Heart right ventricle (tissue), 16 donors: ENCODE results near the gene IL11. TPM values are rescaled to one million over a fixed set of nuclear protein-coding genes. Genes with fewer than 3 reads are reported as not detected.
A peak's percentile ranks its signal among the peaks of the same experiment; 100 is the strongest.

Experiments
- ATAC-seq, 8 donors: fragments of 200-7000 bp; cut with Tn5 transposase; one replicate each; pipeline ENCODE4 v1.9.1; 2020; ENCODE audit warnings: mild to moderate bottlenecking in 8 of 8, moderate library complexity in 8 of 8, moderate number of reproducible peaks in 1 of 8
- DNase-seq, 2 donors: peaks; one replicate each; pipeline ENCODE4 v3.0.0-alpha.2; 2020
- H3K27ac ChIP-seq, 10 donors: fragments of 200-600 bp; sonication (generic) in 2 of 10; one replicate each; pipeline versions ENCODE4 v1.5.0 to v1.8.0; 2020 to 2022; ENCODE audit warnings: mild to moderate bottlenecking in 3 of 10
- H3K27me3 ChIP-seq, 7 donors: fragments of 200-600 bp; one replicate each; pipeline ENCODE4 v1.8.0; 2021 to 2022; ENCODE audit warnings: mild to moderate bottlenecking in 2 of 7
- H3K36me3 ChIP-seq, 9 donors: fragments of 200-600 bp; sonication (generic) in 1 of 9; one replicate each; pipeline versions ENCODE4 v1.5.0 to v1.8.0; 2020 to 2022; ENCODE audit warnings: mild to moderate bottlenecking in 2 of 9
- H3K4me1 ChIP-seq, 9 donors: fragments of 200-600 bp; sonication (generic) in 1 of 9; one replicate each; pipeline versions ENCODE4 v1.5.0 to v1.8.0; 2020 to 2022; ENCODE audit warnings: mild to moderate bottlenecking in 4 of 9
- H3K4me3 ChIP-seq, 10 donors: fragments of 200-600 bp; sonication (generic) in 2 of 10; one replicate each; pipeline versions ENCODE4 v1.5.0 to v1.8.0; 2020 to 2022; ENCODE audit warnings: mild to moderate bottlenecking in 7 of 10, moderate library complexity in 2 of 10
- H3K9me3 ChIP-seq, 11 donors: fragments of 200-600 bp in 10 of 11; sonication (generic) in 2 of 11; one replicate each; pipeline versions ENCODE4 v1.5.0 to v1.8.0; 2013 to 2022; ENCODE audit warnings: mild to moderate bottlenecking in 2 of 11, control low read depth in 1 of 11, moderate library complexity in 1 of 11
- WGBS, 2 donors: extraction: QIAGEN DNeasy Blood & Tissue Kit; methylation state at CpG; one replicate each; pipeline ENCODE4 v1.1.7; 2013; ENCODE audit warnings: inconsistent platforms in 1 of 2; 5-methylcytosine and 5-hydroxymethylcytosine counted together
- intact Hi-C, 10 donors: fragments of 100-400 bp; cut with DNase I; formaldehyde crosslinking; loops; one replicate each; pipeline versions ENCODE4 v1.11.1 to v1.14.2; 2022
- polyA plus RNA-seq, 2 donors: library from polyadenylated mRNA; stranded (reverse); fragments of 200-250 nt; gene quantifications; one replicate each; pipeline ENCODE4 v1.2.3, GENCODE V29; 2013
- total RNA-seq, 10 donors: library from RNA; stranded (reverse); fragmentation: NEBNext Ultra II Directional in 3 of 10; extraction: Animal tissue kit (Norgen Biotek cat#: 25700) in 3 of 10; gene quantifications; one replicate each; pipeline versions ENCODE4 v1.2.1 to v1.2.4, GENCODE V29; 2021 to 2023
- TF ChIP-seq, protein P1 (sequence below), 9 donors: fragments of 200-600 bp; sonication (generic) in 2 of 9; IDR thresholded peaks; one replicate each; pipeline versions ENCODE4 v1.5.0 to v1.8.0; 2021 to 2022; ENCODE audit warnings: antibody characterized with exemption in 9 of 9, mild to moderate bottlenecking in 5 of 9, moderate library complexity in 1 of 9
- donor health status: Arrhythmogenic right ventricular cardiomyopathy.
- donor health status: ischemic (EF 13 %, LVEDD 7.1; RV severe dilation, severe dysfunction).
- donor health status: healthy with polysubstance abuse.
- donor health status: DM: no; HTN: yes; CAD: no.
- donor health status: DM: no; HTN: no; CAD: no.
- donor health status: ischemic (EF 25% LVEDD 6.9; RV normal size, moderate dysfunction).
- donor health status: ischemic (EF 25% LVEDD 5.7; RV mildly dilated, moderate dysfunction).
- donor health status: healthy.
- donor health status: DM: yes; HTN: yes; CAD: no.
- donor health status: Ischemic cardiomyopathy.
- donor health status: ischemic (EF 35%, LVEDD 5.7; RV mildly dilated, moderate dysfunction).
- donor health status: nonischemic (EF 11% LVEDD 7.7; RV severe dilation, severe dysfunction).
- donor health status: DM: yes; HTN: yes; CAD: no.
- donor health status: PGD.
- donor health status: ischemic (EF 29% LVEDD 5.4; RV normal size, mild dysfunction).
- donor health status: nonischemic (EF 23%, LVEDD 6.1; RV moderate dilation, normal function).

IL11 gene
- total and polyA plus RNA-seq, 12 donors = 0.30 to 0.37 TPM; not detected in 10

DNA sequence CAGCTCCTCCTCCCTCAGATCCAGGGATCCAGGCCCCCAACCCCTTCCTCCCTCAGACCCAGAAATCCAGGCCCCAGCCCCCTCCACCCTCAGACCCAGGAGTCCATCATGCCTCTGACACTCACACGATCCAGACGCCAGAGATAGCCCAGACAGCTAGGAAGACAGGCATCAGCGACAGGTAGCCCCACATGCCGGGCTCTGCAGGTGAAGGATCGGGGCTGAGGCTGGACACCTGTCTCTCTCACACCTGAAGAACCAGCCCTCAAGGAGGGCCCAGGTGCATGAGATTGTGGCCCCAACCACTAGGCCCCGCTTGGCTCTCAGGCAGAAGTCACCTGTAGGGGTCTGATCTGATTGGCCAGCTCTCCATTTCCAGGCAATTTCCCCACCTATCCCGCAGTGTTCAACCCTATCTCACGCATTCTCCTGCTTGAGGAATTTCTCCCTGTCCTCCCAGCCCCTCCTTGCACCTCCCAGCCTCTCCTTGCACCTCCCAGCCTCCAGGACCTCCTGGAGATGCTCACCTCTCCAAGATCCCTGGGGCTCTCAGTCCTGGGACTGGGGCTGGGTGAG, 49.3 kb downstream of the IL11 start:
- no peak overlapping the region for H3K27ac ChIP-seq
- ATAC-seq = no peak
- peaks cover 0 to 22% (median 0%) of the 10 kb centered on the region in 9 donors for H3K36me3 ChIP-seq
- H3K4me1 ChIP-seq = peaks cover 0 to 9% (median 0%) of the 10 kb centered on the region in 9 donors
- TF ChIP-seq, protein P1, sequence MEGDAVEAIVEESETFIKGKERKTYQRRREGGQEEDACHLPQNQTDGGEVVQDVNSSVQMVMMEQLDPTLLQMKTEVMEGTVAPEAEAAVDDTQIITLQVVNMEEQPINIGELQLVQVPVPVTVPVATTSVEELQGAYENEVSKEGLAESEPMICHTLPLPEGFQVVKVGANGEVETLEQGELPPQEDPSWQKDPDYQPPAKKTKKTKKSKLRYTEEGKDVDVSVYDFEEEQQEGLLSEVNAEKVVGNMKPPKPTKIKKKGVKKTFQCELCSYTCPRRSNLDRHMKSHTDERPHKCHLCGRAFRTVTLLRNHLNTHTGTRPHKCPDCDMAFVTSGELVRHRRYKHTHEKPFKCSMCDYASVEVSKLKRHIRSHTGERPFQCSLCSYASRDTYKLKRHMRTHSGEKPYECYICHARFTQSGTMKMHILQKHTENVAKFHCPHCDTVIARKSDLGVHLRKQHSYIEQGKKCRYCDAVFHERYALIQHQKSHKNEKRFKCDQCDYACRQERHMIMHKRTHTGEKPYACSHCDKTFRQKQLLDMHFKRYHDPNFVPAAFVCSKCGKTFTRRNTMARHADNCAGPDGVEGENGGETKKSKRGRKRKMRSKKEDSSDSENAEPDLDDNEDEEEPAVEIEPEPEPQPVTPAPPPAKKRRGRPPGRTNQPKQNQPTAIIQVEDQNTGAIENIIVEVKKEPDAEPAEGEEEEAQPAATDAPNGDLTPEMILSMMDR (IDR thresholded peaks at IDR 0.05) = no peak
- 75 to 86% methylated on average over 8 of the region's 8 CpGs for WGBS, 2 donors
- DNase-seq = no peak
- no peak overlapping the region for H3K4me3 ChIP-seq
- H3K9me3 ChIP-seq = no peaks in the 10 kb centered on the region
- peaks cover 0 to 18% (median 0%) of the 10 kb centered on the region in 7 donors for H3K27me3 ChIP-seq
- intact Hi-C loops = loop anchor here in 1 of 10 donors (5.0 kb wide), 1 partner anchor 41 kb away; the partner anchor contains the start of gene GARIN5B

DNA sequence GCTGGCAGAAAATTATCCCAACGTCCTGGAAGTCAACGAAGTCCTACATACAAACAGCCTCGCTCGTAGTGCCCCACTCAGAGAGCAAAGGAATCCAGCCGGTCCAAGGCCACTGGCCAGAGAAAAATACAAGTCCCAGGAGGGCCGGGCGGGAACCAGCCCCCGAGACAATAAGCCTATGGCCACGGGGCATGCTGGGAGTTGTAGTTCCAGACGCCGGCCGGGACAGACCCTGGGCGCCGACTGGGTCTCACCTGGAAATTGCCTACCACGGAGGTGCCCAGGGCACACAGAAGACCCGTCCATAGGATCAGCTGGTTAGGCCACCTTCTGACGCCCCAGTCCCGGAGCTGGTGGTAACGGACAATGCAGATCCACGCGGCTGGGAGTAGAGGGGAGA, 50.5 kb downstream of the IL11 start:
- peaks cover 0 to 9% (median 0%) of the 10 kb centered on the region in 9 donors for H3K4me1 ChIP-seq
- no peak overlapping the region for H3K4me3 ChIP-seq
- no peaks in the 10 kb centered on the region for H3K9me3 ChIP-seq
- no peak overlapping the region for H3K27ac ChIP-seq
- TF ChIP-seq, protein P1 (IDR thresholded peaks at IDR 0.05) = no peak
- ATAC-seq (peak; percentile 38 to 89 (median 72)), DNase-seq (peak; percentile 44 to 55)
- intact Hi-C loops = loop anchor here in 1 of 10 donors (5.0 kb wide), 1 partner anchor 43 kb away; the partner anchor contains the start of gene GARIN5B
- 9 to 16% methylated on average over 21 of the region's 21 CpGs for WGBS, 2 donors
- H3K36me3 ChIP-seq = peaks cover 0 to 27% (median 0%) of the 10 kb centered on the region in 9 donors
- H3K27me3 ChIP-seq = peaks cover 0 to 14% (median 0%) of the 10 kb centered on the region in 7 donors

DNA sequence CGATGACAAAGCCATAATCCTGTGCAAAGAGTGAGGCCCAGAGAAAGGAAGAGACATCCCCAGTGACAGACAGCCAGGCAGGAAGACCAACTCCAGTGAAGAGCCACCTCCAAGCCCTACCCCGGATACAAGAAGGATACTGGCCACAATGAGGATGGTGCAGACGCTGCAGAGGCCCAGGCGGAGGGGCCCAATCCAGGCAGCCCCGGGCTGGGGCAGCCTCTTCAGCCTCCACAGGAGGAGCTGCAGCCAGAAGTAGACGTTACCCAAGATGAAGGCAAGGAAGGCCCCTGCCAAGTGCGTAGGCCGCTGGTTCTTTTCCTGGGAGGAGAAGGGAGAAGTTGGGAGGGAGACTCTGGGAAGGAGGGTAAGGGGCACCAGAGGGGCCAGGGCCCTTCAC, 53.6 kb downstream of the IL11 start:
- Histone ChIP-seq H3K4me3 (no peak overlapping the region), H3K4me1 (peaks cover 0 to 3% (median 0%) of the 10 kb centered on the region in 9 donors), H3K27ac (no peak overlapping the region), H3K9me3 (no peaks in the 10 kb centered on the region), H3K27me3 (peaks cover 0 to 13% (median 0%) of the 10 kb centered on the region in 7 donors), H3K36me3 (peaks cover 0 to 31% (median 0%) of the 10 kb centered on the region in 9 donors)
- DNase-seq = no peak
- ATAC-seq = no peak
- intact Hi-C loops = no loop called here
- TF ChIP-seq, protein P1 (IDR thresholded peaks at IDR 0.05) = no peak
- WGBS, 2 donors = 81 to 82% methylated on average over 8 of the region's 8 CpGs

DNA sequence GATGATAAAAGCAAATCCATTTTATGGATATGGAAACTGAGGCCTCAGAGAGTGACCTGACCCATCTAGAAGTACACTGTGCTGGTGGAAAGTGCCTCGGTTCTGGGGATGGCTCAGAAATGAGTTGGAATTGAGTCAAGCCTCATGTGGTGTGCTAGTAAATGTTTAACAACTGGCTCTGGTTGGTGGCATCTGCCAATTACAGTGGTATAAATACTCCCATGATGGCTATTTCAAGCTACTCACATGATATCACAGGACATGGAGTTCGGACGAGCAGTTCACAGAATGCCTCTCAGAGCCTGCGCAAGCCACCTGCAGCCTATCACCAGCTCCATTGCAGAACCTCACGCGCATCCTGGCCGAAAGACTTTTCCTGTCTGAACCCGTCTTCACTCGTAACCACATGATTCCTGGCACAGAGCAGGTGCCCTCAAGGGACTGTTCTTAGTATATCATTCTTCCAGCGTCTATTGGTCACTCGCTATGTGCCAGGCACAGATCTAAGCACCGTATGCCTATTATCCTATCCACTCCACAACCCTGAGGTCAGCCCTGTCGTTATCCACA, 54.2 kb downstream of the IL11 start:
- Histone ChIP-seq H3K27ac (no peak overlapping the region), H3K4me3 (no peak overlapping the region), H3K9me3 (no peaks in the 10 kb centered on the region), H3K36me3 (peaks cover 0 to 31% (median 0%) of the 10 kb centered on the region in 9 donors), H3K4me1 (peaks cover 0 to 3% (median 0%) of the 10 kb centered on the region in 9 donors), H3K27me3 (peaks cover 0 to 13% (median 0%) of the 10 kb centered on the region in 7 donors)
- no peak for ATAC-seq
- WGBS, 2 donors = 80 to 81% methylated on average over 13 of the region's 13 CpGs
- intact Hi-C loops = no loop called here
- TF ChIP-seq, protein P1 (IDR thresholded peaks at IDR 0.05) = no peak
- no peak for DNase-seq
